ENCODE results near the gene PDXK. TPM values are rescaled to one million over a fixed set of nuclear protein-coding genes. Genes with fewer than 3 reads are reported as not detected.

The PDXK gene
- polyA plus RNA-seq, 1 donor from 2014 or later = 22.8 TPM

DNA sequence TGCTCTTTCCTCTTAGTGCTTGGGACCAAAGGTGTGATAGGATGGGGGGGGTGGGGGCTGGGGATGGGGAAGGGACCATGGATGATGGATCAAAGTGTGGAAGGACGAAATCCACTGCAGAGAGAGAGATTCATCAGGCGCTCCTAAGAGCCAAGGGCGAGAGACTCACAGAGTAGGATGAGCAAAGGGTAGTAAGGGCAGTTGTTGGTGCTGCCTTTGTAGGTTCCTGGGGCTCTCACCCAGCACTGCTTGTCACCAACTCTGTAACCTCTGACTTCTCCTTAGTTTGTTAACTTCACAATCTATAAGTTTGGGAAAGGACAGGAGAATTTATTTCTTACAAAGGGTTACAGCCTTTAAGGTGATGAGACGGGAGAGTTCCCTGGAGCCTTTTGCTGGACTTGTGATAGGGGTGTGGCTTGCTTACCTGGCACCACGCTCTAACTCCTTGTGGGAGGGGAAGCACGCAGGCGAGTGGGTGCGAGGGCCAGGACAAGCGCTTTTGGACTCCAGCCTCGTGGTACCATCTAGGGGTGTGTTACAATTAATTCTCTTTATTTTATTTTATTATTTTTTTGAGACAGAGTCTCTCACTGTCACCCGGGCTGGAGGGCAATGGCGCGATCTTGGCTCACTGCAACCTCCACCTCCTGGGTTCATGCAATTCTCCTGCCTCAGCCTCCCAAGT, 1.6 kb upstream of the PDXK start:
- no peak overlapping the region for H3K4me2 ChIP-seq (ENCODE audit: low read length)

DNA sequence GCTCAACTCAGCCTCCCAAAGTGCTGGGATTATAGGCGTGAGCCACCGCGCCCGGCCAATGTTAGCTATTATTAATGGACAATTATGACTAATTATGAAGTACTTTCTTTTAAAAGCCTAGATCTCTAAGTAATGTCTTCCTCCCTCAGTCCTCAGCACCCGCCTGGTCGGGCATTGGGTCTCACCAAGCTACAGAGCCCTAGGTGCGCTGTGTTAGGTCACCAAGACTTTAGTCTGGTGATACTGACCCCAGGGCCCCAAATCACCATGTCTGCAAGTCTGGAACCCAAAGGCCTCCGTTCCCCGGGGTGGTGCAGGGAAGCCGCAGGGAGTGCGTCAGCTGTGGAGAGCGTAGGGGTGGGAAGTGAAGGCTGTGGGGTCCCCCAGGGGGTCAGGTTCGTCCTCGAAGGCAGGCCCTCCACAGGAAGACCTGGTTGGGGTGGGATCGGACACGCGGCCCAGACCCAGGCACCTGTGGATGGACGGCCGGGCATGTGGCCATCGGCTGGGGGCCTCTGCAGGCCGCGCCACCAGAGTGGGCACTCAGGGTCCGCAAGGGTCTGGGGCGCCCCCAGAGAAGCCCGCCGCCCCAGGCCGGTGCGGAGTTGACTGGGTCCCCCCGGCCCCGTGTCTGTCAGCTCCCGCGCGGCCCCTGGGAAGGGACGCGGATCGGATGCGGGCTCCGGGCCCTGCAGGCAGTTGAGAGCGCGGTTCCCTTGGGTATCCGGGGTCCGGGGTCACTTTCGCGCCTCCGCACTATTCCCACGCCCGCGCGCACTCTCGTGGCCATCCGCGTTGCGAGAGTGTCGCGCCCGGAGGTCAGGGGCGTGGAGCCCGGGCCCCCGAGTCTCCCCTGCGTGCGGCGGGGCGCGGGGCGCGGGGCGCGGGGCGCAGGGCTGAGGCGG, 710 bp upstream of the PDXK start:
- no peaks in the 10 kb centered on the region for H3K27me3 ChIP-seq (ENCODE audit: insufficient read depth, low read depth, low read length)
- TF ChIP-seq TAF1 (IDR thresholded peaks at IDR 0.05; ENCODE audit: low read depth) (no peak), POLR2AphosphoS5 (IDR thresholded peaks at IDR 0.05) (no peak), MXI1 (conservative IDR thresholded peaks at IDR 0.05; ENCODE audit: poor library complexity, severe bottlenecking) (no peak), RAD21 (conservative IDR thresholded peaks at IDR 0.05) (no peak), EZH2 (IDR thresholded peaks at IDR 0.05; ENCODE audit: borderline replicate concordance, insufficient read depth, low read length, poor library complexity, severe bottlenecking) (no peak), SMC3 (conservative IDR thresholded peaks at IDR 0.05; ENCODE audit: poor library complexity) (no peak)
- TF ChIP-seq, protein P1, sequence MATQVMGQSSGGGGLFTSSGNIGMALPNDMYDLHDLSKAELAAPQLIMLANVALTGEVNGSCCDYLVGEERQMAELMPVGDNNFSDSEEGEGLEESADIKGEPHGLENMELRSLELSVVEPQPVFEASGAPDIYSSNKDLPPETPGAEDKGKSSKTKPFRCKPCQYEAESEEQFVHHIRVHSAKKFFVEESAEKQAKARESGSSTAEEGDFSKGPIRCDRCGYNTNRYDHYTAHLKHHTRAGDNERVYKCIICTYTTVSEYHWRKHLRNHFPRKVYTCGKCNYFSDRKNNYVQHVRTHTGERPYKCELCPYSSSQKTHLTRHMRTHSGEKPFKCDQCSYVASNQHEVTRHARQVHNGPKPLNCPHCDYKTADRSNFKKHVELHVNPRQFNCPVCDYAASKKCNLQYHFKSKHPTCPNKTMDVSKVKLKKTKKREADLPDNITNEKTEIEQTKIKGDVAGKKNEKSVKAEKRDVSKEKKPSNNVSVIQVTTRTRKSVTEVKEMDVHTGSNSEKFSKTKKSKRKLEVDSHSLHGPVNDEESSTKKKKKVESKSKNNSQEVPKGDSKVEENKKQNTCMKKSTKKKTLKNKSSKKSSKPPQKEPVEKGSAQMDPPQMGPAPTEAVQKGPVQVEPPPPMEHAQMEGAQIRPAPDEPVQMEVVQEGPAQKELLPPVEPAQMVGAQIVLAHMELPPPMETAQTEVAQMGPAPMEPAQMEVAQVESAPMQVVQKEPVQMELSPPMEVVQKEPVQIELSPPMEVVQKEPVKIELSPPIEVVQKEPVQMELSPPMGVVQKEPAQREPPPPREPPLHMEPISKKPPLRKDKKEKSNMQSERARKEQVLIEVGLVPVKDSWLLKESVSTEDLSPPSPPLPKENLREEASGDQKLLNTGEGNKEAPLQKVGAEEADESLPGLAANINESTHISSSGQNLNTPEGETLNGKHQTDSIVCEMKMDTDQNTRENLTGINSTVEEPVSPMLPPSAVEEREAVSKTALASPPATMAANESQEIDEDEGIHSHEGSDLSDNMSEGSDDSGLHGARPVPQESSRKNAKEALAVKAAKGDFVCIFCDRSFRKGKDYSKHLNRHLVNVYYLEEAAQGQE (IDR thresholded peaks at IDR 0.05; ENCODE audit: borderline replicate concordance) = no peak
- TF ChIP-seq, protein P2, sequence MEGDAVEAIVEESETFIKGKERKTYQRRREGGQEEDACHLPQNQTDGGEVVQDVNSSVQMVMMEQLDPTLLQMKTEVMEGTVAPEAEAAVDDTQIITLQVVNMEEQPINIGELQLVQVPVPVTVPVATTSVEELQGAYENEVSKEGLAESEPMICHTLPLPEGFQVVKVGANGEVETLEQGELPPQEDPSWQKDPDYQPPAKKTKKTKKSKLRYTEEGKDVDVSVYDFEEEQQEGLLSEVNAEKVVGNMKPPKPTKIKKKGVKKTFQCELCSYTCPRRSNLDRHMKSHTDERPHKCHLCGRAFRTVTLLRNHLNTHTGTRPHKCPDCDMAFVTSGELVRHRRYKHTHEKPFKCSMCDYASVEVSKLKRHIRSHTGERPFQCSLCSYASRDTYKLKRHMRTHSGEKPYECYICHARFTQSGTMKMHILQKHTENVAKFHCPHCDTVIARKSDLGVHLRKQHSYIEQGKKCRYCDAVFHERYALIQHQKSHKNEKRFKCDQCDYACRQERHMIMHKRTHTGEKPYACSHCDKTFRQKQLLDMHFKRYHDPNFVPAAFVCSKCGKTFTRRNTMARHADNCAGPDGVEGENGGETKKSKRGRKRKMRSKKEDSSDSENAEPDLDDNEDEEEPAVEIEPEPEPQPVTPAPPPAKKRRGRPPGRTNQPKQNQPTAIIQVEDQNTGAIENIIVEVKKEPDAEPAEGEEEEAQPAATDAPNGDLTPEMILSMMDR (IDR thresholded peaks at IDR 0.05; ENCODE audit: poor library complexity, severe bottlenecking) = no peak
- H4K20me1 ChIP-seq (ENCODE audit: insufficient read depth) = no peaks in the 10 kb centered on the region
- H3K4me3 ChIP-seq (ENCODE audit: low read length) = peak overlapping the region; percentile 92
- H3K27ac ChIP-seq (ENCODE audit: low read length) = no peak overlapping the region
- H3K36me3 ChIP-seq (ENCODE audit: insufficient read depth, low read length) = no peaks in the 10 kb centered on the region
- peak overlapping the region; percentile 75 for H3K9ac ChIP-seq (ENCODE audit: low read length)
- no peaks in the 10 kb centered on the region for H3F3A ChIP-seq (ENCODE audit: insufficient read depth, low read length, poor library complexity, severe bottlenecking)
- H3K4me2 ChIP-seq (ENCODE audit: low read length) = no peak overlapping the region
- H2AFZ ChIP-seq (ENCODE audit: low read depth, low read length) = peak overlapping the region; percentile 40
- no peaks in the 10 kb centered on the region for H3K79me2 ChIP-seq (replicated peaks; ENCODE audit: insufficient read depth, low read length)
- H3K9me3 ChIP-seq (ENCODE audit: low read length) = no peaks in the 10 kb centered on the region
- no peaks in the 10 kb centered on the region for H3K9me2 ChIP-seq (ENCODE audit: insufficient read depth, low read length)

More for the DNA sequence above, 1.6 kb upstream of the PDXK start:
- Histone ChIP-seq H2AFZ (ENCODE audit: low read depth, low read length) (no peak overlapping the region), H4K20me1 (ENCODE audit: insufficient read depth) (no peaks in the 10 kb centered on the region), H3K4me3 (ENCODE audit: low read length) (no peak overlapping the region), H3K27me3 (ENCODE audit: insufficient read depth, low read depth, low read length) (no peaks in the 10 kb centered on the region), H3K9me2 (ENCODE audit: insufficient read depth, low read length) (no peaks in the 10 kb centered on the region), H3K27ac (ENCODE audit: low read length) (no peak overlapping the region), H3K79me2 (replicated peaks; ENCODE audit: insufficient read depth, low read length) (no peaks in the 10 kb centered on the region), H3K36me3 (ENCODE audit: insufficient read depth, low read length) (no peaks in the 10 kb centered on the region), H3K9me3 (ENCODE audit: low read length) (no peaks in the 10 kb centered on the region), H3F3A (ENCODE audit: insufficient read depth, low read length, poor library complexity, severe bottlenecking) (no peaks in the 10 kb centered on the region), H3K9ac (ENCODE audit: low read length) (no peak overlapping the region)
- TF ChIP-seq SMC3 (conservative IDR thresholded peaks at IDR 0.05; ENCODE audit: poor library complexity) (no peak), TAF1 (IDR thresholded peaks at IDR 0.05; ENCODE audit: low read depth) (no peak), EZH2 (IDR thresholded peaks at IDR 0.05; ENCODE audit: borderline replicate concordance, insufficient read depth, low read length, poor library complexity, severe bottlenecking) (no peak), MXI1 (conservative IDR thresholded peaks at IDR 0.05; ENCODE audit: poor library complexity, severe bottlenecking) (no peak), POLR2AphosphoS5 (IDR thresholded peaks at IDR 0.05) (no peak), EP300 (conservative IDR thresholded peaks at IDR 0.05; ENCODE audit: poor library complexity, severe bottlenecking) (no peak)
- TF ChIP-seq, protein P1 (IDR thresholded peaks at IDR 0.05; ENCODE audit: borderline replicate concordance) = no peak
